Measurements from ENCODE around the gene SPACA6.
A peak's percentile ranks its signal among the peaks of the same experiment; 100 is the strongest.

Gene SPACA6

GRCh38 chr19:51689751-51690453 is 3.2 kb upstream of the SPACA6 start:
- DNase-seq (ENCODE audit: low read depth): no peak

GRCh38 chr19:51690454-51691073 is 2.6 kb upstream of the SPACA6 start:
- peak; percentile 44 for DNase-seq (ENCODE audit: low read depth)

GRCh38 chr19:51691074-51691583 is 2.0 kb upstream of the SPACA6 start:
- no peak for DNase-seq (ENCODE audit: low read depth)

GRCh38 chr19:51691584-51692428 is 1.3 kb upstream of the SPACA6 start:
- no peak for DNase-seq (ENCODE audit: low read depth)

- no peak for DNase-seq (ENCODE audit: low read depth)
These were observed 662 bp upstream of the SPACA6 start for GRCh38 chr19:51692468-51692867.

GRCh38 chr19:51693819-51694218 is 689 bp downstream of the SPACA6 start:
- no peak for DNase-seq (ENCODE audit: low read depth)

- no peak for DNase-seq (ENCODE audit: low read depth)
These were observed 1.4 kb downstream of the SPACA6 start for GRCh38 chr19:51694318-51695085.

- no peak for DNase-seq (ENCODE audit: low read depth)
These were observed 2.0 kb downstream of the SPACA6 start for GRCh38 chr19:51695088-51695487.

- DNase-seq (ENCODE audit: low read depth): no peak
These were observed 2.7 kb downstream of the SPACA6 start for GRCh38 chr19:51695702-51696315.

- no peak for DNase-seq (ENCODE audit: low read depth)
These were observed 3.5 kb downstream of the SPACA6 start for GRCh38 chr19:51696606-51697005.

GRCh38 chr19:51697169-51697776 is 4.1 kb downstream of the SPACA6 start:
- DNase-seq (ENCODE audit: low read depth): no peak

GRCh38 chr19:51698296-51698695 is 5.2 kb downstream of the SPACA6 start:
- DNase-seq (ENCODE audit: low read depth): no peak

- no peak for DNase-seq (ENCODE audit: low read depth)
These were observed 6.0 kb downstream of the SPACA6 start for GRCh38 chr19:51699170-51699569.

GRCh38 chr19:51701468-51702100 is 8.5 kb downstream of the SPACA6 start:
- no peak for DNase-seq (ENCODE audit: low read depth)

GRCh38 chr19:51702103-51702824 is 9.1 kb downstream of the SPACA6 start:
- peak; percentile 24 for DNase-seq (ENCODE audit: low read depth)

- DNase-seq (ENCODE audit: low read depth): no peak
These were observed 9.9 kb downstream of the SPACA6 start for GRCh38 chr19:51702825-51703574.

GRCh38 chr19:51703575-51704515 is 10.7 kb downstream of the SPACA6 start:
- DNase-seq (ENCODE audit: low read depth): peak; percentile 95

GRCh38 chr19:51704626-51705025 is 11.5 kb downstream of the SPACA6 start:
- no peak for DNase-seq (ENCODE audit: low read depth)
